HG03575 (cell line): Measurements from ENCODE around the gene SH3RF3.

Experiments
- ATAC-seq: cut with Tn5 transposase; IDR thresholded peaks from one replicate; pipeline ENCODE4 v1.9.1; 2021; ENCODE audit not compliant: unreplicated experiment, insufficient number of reproducible peaks, low FRiP score; ENCODE audit errors: extremely low read depth

SH3RF3 gene

DNA sequence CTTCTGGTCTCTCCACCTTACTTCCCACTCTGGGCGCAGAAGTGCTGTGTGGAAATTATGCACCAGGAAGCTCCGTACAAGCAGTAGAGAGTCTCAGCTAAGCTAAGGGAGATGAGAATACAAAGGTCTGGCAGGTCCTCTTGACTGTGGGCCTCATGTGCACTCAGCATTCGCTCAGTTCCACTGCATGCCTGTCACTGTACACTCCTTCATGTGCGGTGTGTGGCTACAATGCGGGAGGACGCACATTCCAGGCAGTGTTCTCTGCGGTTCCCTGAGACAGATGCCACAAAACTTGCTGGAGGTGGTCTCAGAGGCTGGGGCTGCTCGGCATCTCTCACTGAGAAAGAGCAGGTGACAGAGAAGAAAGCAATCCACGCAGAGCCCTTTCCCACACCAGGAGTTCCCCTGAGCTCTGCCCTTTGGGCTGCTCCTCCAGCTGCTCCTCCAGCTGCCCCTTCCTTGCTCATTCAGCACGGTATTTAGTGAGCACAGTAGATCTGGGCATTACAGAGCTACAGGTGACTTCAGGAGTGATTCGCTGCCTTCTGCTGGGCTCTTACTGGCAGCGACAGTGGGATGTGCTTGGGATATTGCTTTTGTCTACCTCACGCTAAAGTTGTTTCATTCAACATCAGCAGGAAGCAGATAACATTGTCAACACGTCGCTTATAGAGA is 176.6 kb downstream of the SH3RF3 start:
- no peak for ATAC-seq

DNA sequence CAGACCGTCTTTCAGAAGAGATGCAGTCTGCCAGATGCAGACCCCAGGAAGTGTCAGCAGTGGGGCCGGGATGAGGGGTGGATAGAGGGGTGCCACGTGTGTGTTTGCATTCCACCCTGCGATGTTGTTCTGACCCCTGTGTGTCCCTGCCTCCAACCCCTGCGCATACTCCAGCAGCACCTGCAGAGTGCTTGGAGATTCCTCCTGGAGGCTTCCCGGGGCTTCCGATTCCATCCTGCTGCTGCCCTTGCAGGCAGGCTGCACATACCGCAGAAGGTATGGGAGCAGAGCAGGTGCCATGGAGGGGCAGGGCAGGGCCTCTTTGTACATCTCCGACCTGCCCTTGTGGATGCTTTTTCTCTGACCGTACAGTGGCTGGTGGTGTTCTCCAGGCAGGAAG is 177.2 kb downstream of the SH3RF3 start:
- no peak for ATAC-seq

DNA sequence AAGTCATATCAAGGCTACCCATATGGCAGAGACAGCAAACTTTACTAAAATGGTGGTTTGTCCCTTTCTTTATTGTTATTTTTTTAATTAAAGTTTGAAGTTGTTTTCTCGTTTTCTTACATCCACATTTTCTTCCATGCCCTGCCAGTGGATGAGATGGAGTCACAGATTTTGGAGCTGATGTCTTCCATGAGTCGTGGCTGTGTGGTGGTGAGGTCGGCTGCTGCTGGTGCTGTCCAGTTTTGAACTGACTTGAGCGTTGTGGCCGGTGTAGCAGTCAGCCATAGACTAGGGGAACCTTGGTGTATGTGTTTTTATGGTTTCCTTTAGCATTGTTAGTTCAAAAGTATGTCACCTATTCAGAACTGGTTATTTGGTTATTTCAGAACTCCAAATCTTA is 182.8 kb downstream of the SH3RF3 start:
- ATAC-seq: no peak

DNA sequence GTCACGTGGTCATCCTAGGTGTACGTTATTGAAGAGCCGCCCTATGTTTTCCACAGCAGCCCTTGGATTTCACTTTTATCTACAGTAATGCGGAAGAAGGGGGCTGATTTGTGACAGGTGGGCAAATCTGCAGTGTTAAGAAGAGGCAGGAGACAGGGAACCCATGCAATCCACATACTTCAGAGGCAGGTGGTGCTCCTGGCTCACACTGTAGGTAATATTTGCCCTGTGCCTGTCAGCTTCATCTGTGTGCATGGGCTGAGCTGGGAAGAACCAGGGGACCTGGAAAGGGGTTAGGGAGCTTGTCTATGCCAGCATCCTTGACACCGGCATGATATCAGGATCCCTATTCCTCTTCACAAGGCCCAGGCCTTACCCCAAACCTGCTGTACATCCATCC is 183.9 kb downstream of the SH3RF3 start:
- no peak for ATAC-seq

DNA sequence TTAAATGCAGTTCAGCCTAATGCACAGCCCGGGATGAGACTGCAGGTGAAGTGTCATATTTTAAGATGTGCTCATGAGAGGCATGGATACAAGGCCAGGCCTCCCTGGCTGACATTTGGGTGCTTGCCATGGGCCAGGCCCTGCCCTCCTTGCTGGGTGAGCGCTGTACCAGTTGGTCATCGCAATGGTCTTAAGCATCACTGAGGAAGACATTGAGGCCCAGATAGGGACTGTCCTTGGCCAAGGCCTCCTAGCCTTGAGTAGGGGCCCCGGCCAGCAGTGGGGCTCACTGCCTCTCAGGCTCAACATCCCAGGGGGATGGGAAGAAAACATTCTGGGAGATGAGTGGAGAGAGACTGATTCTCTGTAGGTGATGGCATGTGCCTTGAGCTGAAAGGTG is 184.3 kb downstream of the SH3RF3 start:
- no peak for ATAC-seq

DNA sequence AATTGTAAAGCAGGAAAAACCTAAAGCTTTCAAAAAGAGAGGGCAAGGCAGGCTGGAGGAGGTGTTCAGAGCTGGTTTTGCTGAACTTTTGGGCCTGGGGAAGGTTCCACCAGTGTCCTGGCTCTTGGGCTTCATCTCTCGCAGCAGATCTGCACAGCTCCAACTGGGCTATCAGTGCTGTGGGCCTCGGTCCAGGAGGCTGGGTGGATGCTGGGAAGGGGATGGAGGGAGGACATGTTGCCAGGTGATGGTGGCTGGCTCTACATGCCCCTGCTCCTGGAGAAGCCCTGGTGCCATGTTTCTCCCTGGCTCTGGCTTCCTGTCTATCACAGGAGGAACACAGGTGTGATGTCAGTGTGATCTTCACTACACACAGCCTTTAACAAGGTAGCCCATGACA is 187.1 kb downstream of the SH3RF3 start:
- no peak for ATAC-seq

DNA sequence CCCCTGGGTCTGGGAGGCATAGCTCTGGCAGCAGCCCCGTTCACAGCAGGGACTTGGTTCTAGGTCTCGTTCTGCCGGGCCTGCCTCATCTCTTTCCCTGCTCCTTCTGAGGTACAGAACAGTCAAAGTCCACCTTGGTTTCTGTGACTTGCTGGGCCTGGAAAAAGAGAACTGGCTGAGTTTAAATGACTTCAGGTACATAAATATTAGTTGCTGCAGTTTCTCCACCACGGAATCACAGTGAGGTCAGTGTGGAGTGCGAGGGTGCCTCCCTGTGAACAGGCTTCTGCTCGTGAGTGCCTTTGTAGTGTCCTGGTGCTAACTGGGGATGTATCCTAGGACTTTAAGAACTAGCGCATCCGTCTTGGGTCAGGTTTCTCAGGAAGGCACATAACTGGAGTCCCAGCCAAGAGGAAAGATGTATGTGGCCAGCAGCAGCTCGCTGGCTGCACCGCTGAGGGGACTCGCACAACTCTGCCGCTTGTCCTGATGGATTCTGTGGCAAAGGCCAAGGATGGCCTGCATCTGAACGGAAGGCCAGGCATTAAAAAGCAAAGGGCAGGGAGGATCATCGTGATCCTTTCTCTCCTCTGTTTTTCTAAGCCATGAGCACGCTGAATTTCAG is 188.6 kb downstream of the SH3RF3 start:
- ATAC-seq: no peak

DNA sequence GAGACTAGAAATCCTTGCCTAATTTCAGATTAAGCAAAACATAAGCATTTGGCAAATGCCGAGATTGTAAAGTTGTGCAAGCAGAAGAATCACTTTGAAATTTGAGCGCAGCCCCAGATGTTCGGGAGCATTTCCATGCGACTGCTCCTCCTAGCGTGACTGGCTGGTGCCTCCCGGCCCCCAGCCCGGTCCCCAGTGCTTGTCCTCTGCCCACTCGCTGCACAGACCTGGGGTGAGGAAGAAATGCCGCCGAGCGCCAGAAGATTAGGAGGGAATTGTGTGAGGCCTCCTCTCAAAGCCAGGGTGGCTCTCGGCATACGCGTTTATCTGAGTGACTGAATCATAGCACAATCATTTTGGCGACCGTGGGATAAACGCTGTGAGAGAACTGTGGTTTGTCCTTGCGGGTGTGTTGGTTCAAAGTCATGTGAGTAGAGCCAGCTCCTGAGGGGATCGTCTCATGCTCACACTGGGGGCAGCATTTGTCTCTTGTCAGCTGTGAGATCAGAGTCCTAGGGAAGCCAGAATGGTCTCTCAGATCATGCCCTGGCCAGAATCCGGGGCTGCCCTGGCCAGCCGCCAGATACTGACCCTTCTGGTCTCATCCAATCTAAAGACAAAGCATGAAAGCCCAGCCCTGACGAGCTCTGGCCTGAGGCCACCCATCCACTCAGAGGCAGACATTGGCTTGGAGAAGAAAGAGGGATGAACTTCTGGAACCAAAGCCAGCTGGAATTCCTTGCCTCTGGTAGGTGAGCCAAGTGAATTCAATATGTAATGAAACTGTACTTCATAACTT is 189.3 kb downstream of the SH3RF3 start:
- no peak for ATAC-seq

DNA sequence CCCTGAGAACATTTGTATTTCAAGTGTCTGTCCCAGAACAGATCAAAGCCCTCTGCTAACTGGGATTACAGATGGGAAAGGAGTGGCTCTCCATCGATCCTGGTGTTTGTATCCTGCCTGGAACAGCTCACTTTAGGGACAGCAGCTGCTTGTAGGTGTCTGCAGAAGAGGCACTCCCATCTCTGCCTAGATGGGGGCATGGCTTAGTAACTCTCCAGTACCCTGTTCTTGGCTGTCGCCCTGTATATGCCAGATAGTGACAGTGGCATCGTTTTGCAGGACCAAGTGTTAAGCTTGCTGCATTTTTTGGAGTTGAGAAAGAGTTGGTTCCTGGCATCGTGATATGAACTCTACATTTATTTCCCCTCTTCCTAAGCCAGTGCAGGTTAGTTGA is 189.9 kb downstream of the SH3RF3 start:
- ATAC-seq: no peak

DNA sequence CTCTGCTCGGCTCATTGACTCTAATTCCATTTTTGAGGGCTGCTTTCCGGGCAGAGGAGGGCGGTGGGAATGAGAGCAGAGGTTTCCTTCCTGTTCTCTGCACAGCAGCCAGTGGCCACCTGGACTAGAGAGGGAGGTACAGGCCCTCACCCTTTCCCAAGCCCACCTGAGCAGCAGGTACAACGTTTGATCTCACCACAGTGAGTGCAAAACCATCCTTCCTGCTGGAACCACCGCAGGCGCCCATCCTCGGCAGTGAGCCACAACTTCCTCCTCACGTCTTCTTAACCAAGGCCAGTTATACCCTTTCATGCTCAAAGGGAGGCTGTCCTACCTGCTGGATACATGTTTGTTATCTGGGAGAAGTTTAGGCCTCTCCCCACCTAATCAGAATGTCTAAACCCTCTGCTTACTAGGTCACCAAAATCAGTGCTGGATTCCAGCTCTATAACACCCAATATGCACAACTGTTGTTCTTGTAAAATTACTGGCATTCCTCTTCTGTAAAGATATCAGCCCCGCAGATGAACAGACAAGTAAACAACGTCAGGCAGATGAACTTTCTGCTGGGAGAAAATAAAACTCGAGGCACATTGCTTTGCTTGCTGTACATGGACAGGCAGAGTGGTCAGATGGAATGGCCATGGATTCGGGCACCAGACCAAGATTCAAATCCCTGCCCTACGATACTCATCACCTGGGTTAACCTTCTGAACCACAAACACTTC is 191.4 kb downstream of the SH3RF3 start:
- ATAC-seq: no peak

DNA sequence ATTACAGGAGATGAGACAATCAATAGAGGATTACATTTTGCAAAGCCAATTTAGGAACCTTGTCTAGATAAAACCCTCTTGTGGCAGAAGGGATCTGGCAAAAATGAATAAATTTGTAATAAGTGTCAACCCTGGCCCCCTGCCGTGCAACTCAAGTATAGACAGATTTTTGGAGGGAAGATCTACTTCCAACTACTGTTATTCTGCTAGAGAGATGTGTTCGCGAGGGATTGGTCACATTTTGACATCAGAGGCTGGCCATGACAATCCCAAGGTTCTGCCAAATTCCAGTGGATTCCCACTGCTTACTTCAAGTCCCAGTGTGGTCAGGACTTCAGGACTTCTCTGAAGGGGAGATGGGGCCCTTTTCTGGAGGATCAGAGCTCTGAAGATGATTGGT is 192.6 kb downstream of the SH3RF3 start:
- no peak for ATAC-seq

DNA sequence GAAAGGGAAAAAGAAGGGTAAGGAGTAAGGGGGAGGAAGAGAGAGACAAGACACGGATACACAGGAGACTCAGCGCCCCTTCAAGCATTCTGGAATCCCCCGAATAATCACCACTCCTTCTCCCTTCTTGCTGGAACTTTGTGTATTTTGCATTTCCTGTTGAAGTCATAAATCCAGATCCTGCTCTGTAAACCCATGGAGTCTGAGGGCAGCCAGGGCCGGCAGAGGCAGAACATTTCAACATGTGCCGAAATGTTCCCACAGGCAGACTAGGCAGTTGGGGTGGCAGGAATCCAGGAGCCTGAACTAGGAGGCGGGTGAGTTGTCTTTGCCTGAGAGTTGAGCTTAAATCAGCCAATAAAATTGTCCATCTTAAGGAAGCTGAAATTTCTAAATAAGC is 193.1 kb downstream of the SH3RF3 start:
- ATAC-seq: no peak

DNA sequence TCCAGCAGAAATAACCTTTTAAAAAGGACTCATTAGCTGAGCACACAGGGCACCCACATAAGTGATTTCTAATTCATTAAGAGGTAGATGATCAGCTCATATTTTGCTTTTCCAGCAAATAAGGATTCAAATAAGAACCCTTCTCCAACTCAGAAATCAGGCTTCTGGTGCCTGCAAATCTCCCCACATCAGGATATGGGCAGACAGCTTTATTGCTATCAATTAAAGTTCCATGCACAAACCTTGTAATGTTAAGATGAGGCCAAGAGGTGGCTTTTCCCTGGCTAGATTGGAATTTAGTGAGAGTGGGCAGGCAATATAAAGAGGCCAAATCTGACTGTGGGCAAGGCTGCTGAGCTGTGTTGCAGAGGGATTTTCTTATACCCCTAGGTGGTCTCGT is 193.6 kb downstream of the SH3RF3 start:
- no peak for ATAC-seq

DNA sequence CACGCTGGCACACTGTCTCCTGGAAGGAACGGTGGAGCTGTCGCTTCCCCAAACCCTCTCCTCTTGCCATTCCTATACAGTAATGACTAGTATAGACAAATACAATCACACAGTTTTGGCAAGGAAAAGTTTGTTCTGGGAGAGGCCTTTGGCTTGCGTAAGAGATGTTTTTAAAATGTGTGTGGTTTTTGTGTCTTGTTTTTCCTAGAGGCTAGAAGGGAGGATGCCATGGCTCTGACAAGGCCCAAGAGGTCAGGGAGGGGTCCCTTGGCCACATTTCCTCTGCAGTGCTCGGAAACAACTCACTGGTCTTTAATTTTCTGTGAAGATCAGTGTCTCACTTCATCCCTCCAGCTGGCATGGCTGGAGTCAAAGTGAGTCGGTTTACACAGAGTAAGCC is 195.9 kb downstream of the SH3RF3 start:
- no peak for ATAC-seq

DNA sequence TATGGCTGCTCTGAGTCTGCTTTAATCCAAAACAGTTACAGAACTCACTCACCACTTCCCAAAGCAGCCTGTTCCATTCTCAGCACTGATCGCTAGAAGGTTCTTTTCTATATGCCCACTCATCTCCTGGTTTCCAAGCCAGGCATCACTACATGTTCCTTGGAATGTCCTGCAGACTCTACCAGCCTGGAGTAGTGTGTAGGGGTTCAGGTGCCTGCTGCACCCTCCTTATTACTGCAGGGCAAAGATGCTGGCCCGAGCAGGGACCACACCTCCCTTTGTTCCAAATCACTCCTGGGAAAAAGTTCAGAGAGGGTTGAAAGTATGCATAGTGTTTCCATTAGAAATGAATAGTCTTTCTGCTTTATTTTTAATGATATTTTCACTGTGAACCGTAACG is 196.6 kb downstream of the SH3RF3 start:
- ATAC-seq: no peak

DNA sequence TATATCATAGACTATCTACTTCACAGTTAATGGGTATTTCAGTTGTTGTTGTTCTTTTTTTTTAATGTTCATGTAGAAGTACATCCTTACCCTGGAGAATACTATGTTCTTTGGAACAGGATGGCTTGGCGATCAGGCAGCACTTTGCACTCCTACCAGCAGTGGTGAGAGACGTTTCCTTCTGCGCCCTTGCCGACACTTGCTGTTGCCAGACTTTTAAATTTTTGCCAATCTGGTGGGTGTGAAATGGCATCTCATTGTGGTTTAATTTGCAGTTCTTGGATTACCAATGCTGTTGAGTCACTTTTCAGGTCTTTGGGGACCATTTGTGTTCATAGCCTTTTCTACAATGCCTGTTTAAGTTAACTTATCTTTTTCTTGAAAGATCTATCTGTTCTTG is 197.3 kb downstream of the SH3RF3 start:
- ATAC-seq: no peak

DNA sequence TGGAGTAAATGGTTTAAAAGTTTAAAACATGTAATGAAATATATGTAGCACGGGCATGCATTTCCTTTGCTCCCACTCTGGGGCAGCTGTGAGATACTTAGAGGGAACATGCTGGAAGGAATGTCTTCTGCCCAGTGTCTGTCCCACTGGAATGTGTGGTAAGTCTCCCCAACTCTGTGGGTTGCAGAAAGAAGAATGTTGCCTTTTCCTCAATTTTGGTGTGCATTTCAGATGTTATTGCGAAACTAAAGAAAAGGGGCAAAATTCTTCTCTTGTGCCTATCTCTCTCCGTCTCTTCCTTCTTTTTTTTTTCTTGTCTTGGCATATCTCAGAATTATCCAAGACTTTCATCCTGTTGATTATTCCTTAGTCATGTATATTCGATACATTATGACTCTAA is 201.1 kb downstream of the SH3RF3 start:
- ATAC-seq: no peak

DNA sequence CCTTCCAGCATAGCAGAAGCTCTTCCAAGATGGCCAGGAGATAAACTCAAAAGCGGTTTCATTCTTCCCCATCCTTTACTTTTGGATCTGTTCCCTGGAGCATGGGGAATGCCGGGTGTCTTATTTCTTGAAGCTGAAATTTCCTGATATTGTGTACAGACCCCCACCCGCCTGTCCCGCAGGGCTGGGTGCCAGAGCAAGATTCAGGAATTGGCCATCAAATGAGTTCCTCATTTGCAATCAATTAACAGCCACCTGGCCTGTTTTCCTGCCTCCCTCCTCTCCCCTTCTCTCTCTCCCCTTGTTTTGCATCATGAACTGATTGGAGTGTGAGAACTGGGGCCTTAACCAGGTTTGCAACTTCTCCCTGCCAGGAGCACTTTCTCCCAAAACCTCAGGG is 202.1 kb downstream of the SH3RF3 start:
- ATAC-seq: no peak

DNA sequence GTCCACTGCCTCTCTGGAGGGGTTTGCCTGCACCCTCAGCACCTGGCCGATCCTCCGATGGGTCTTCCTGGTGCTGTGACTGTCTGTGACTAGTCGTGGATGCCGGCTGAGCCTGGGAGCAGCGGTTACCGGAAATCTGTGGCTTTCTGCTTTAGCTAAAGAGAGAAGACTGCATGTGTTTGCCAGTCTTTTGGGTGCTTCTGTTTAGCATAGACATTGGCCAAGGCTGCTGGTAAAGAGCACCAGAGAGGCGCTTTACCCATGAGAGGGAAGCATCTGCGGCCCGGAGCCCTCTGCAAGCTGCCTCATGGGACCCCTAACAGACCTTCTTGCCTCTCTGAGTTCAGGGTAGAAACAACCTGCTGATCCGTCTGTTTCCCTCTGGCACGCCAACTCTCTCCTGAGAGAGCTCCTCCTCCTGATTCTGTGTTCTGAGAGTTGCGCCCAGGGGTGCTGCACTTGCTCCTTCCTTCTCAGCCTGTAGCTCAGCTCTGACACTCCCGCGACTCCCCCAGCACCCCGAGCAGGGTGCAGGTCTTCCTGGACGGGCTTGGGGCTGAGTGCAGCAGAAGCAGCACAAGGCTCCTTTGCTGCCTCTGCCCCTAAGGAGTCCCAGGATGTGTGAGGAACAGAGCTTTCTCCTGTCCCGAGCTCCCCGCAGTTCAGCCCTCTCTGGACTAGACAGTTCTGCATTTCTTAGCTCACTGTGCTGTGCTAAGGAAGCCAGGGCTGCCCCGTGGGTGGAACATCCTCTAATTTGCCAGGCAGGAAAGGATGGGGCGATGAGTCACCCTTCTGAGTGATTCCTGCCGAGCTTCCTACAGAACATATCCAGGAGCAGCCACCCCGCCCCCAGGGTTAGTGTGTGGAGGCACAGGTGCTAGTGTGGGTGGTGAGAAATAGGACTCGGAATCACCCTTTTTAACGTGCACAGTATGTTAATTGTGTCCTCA is 203.2 kb downstream of the SH3RF3 start:
- ATAC-seq: no peak
